HepG2 (cell line): ENCODE measurements around the gene SCIN. TPM values are rescaled to one million over a fixed set of nuclear protein-coding genes. Genes with fewer than 3 reads are reported as not detected.

Experiments
- ATAC-seq: fragments of 200-7000 bp; cut with Tn5 transposase; 3 replicates; pipeline ENCODE4 v1.9.1; 2020; ENCODE audit warnings: mild to moderate bottlenecking, moderate library complexity
- BruUV-seq: library from RNA; stranded (reverse); fragments of 400-500 nt; replicated peaks from 2 replicates; lab custom pipeline; 2021; lab: Mats Ljungman, UMichigan
- CTCF ChIA-PET: fragments of 300-600 bp; formaldehyde crosslinking; extraction: SDS; loops from one replicate; lab custom pipeline; 2021; ENCODE audit warnings: low total read pairs, inconsistent platforms, low intra/inter-chr PET ratio; lab: Yijun Ruan, JAX
- POLR2A ChIA-PET: fragments of 350-600 bp; sonication (Branson Sonifier 250); formaldehyde crosslinking; loops from one replicate; lab custom pipeline; 2020; ENCODE audit warnings: antibody characterized with exemption, inconsistent platforms; lab: Yijun Ruan, JAX
- DNase-seq: peaks from one replicate; pipeline ENCODE4 v3.0.0-alpha.2; 2015; ENCODE audit warnings: low spot score
- FAIRE-seq: peaks from 3 replicates; lab custom pipeline; 2011; peaks lifted over from hg19 to GRCh38; lab: Jason Lieb, UNC
- H2AFZ ChIP-seq: one replicate; pipeline ENCODE4 v1.6.1; 2011; ENCODE audit warnings: low read length, inconsistent platforms
- H3K27ac ChIP-seq: fragments of 300-600 bp; 3 replicates; pipeline ENCODE4 v1.8.0; 2011; ENCODE audit warnings: mixed run types, mild to moderate bottlenecking, mixed read lengths, low read length, inconsistent platforms; ENCODE audit not compliant: insufficient read depth; ENCODE audit errors: extremely low read length
- H3K27me3 ChIP-seq, 2 experiments: fragments of 200-600 bp in 1 of 2; 2 replicates in 1 of 2; 3 replicates in 1 of 2; pipeline versions ENCODE4 v1.6.0 to v1.8.0; 2011; ENCODE audit warnings: low read length in 2 of 2, mild to moderate bottlenecking in 2 of 2, moderate library complexity in 2 of 2, inconsistent platforms in 1 of 2; ENCODE audit not compliant: insufficient read depth in 2 of 2, control insufficient read depth in 1 of 2
- H3K36me3 ChIP-seq, 2 experiments: fragments of 200-600 bp in 1 of 2; replicated peaks in 1 of 2; 2 replicates in 1 of 2; 3 replicates in 1 of 2; pipeline versions ENCODE4 v1.5.1 to v1.8.0; 2011; ENCODE audit warnings: low read length in 2 of 2, inconsistent platforms in 1 of 2; ENCODE audit not compliant: insufficient read depth in 2 of 2, control insufficient read depth in 1 of 2
- H3K4me1 ChIP-seq: 2 replicates; pipeline ENCODE4 v1.5.1; 2012; ENCODE audit warnings: low read length, inconsistent platforms; ENCODE audit not compliant: insufficient read depth
- H3K4me2 ChIP-seq: 2 replicates; pipeline ENCODE4 v1.6.0; 2011; ENCODE audit warnings: low read depth, low read length, inconsistent platforms
- H3K4me3 ChIP-seq, 3 experiments: fragments of 200-600 bp in 1 of 3; sonication (generic), shearing (Covaris generic) in 1 of 3; replicated peaks in 1 of 3; 2 replicates each; pipeline ENCODE4 v1.5.1; 2011 to 2016; ENCODE audit warnings: low read length in 3 of 3, inconsistent platforms in 2 of 3, low read depth in 2 of 3, mild to moderate bottlenecking in 2 of 3, control low read depth in 1 of 3, mixed read lengths in 1 of 3; ENCODE audit not compliant: insufficient read depth in 1 of 3
- H3K79me2 ChIP-seq: one replicate; pipeline ENCODE4 v1.6.1; 2011; ENCODE audit warnings: low read length, inconsistent platforms; ENCODE audit not compliant: insufficient read depth
- H3K9ac ChIP-seq: 2 replicates; pipeline ENCODE4 v1.6.0; 2011; ENCODE audit warnings: mild to moderate bottlenecking, low read depth, low read length, inconsistent platforms; ENCODE audit not compliant: insufficient read depth
- H3K9me3 ChIP-seq: 2 replicates; pipeline ENCODE4 v1.5.1; 2012; ENCODE audit warnings: mild to moderate bottlenecking, low read length
- H4K20me1 ChIP-seq: 2 replicates; pipeline ENCODE4 v1.6.0; 2011; ENCODE audit warnings: inconsistent platforms, mild to moderate bottlenecking, low read length, moderate library complexity; ENCODE audit not compliant: insufficient read depth
- CTCF ChIP-seq: sonication (generic); formaldehyde crosslinking; IDR thresholded peaks from 2 replicates; pipeline ENCODE4 v1.5.0; 2020; ENCODE audit warnings: mild to moderate bottlenecking, missing genetic modification reagents, moderate library complexity
- FUBP1 ChIP-seq: sonication (generic); formaldehyde crosslinking; IDR thresholded peaks from 2 replicates; pipeline ENCODE4 v1.5.1; 2020; ENCODE audit warnings: missing genetic modification reagents, mild to moderate bottlenecking, borderline replicate concordance
- MAZ ChIP-seq, 2 experiments: sonication (generic) in 1 of 2; formaldehyde crosslinking in 1 of 2; IDR thresholded peaks; 2 replicates each; pipeline versions ENCODE4 v1.5.0 to v1.6.1; 2012 to 2020; ENCODE audit warnings: low read depth in 2 of 2, mild to moderate bottlenecking in 2 of 2, borderline replicate concordance in 1 of 2, improper control_type of control experiment in 1 of 2, low read length in 1 of 2, missing genetic modification reagents in 1 of 2, moderate library complexity in 1 of 2
- POLR2AphosphoS5 ChIP-seq: IDR thresholded peaks from 2 replicates; pipeline ENCODE4 v1.6.1; 2012; ENCODE audit warnings: low read depth, low read length
- REPIN1 ChIP-seq: sonication (generic); formaldehyde crosslinking; IDR thresholded peaks from 2 replicates; pipeline ENCODE4 v1.8.0; 2022; ENCODE audit warnings: missing genetic modification reagents, low read depth, mild to moderate bottlenecking, borderline replicate concordance
- RFX1 ChIP-seq: fragments of 450-650 bp; IDR thresholded peaks from 2 replicates; pipeline ENCODE4 v1.6.1; 2017
- ZMYM3 ChIP-seq: sonication (generic); formaldehyde crosslinking; IDR thresholded peaks from 2 replicates; pipeline ENCODE4 v1.5.1; 2020; ENCODE audit warnings: mild to moderate bottlenecking, missing genetic modification reagents
- ZNF326 ChIP-seq: sonication (generic); formaldehyde crosslinking; IDR thresholded peaks from 2 replicates; pipeline ENCODE4 v1.4.0; 2020; ENCODE audit warnings: missing genetic modification reagents, borderline replicate concordance
- ZNF451 ChIP-seq: sonication (generic); formaldehyde crosslinking; IDR thresholded peaks from 2 replicates; pipeline ENCODE4 v1.5.0; 2020; ENCODE audit warnings: mild to moderate bottlenecking, missing genetic modification reagents
- ZNF7 ChIP-seq: IDR thresholded peaks from 2 replicates; pipeline ENCODE4 v1.6.1; 2016; ENCODE audit warnings: missing biosample characterization, missing genetic modification reagents
- ZNF709 ChIP-seq: sonication (generic); formaldehyde crosslinking; IDR thresholded peaks from 2 replicates; pipeline ENCODE4 v1.5.0; 2020; ENCODE audit warnings: mild to moderate bottlenecking, missing genetic modification reagents
- ZNF780A ChIP-seq: sonication (generic); formaldehyde crosslinking; IDR thresholded peaks from 2 replicates; pipeline ENCODE4 v1.8.0; 2022; ENCODE audit warnings: mild to moderate bottlenecking, missing genetic modification reagents, moderate library complexity
- WGBS: methylation state at CpG from one replicate; pipeline ENCODE4 v1.1.6; 2017; ENCODE audit warnings: low lambda C conversion rate; 5-methylcytosine and 5-hydroxymethylcytosine counted together
- in situ Hi-C: cut with HindIII; loops from 2 replicates; pipeline ENCODE4 v1.10.0; 2017; ENCODE audit warnings: low pct_unique_long_range_greater_than_20kb; ENCODE audit not compliant: extremely low pct_ligation_motif_present
- intact Hi-C: fragments of 100-400 bp; cut with micrococcal nuclease; formaldehyde crosslinking; loops from one replicate; pipeline ENCODE4 v1.10.0; 2022; ENCODE audit not compliant: unreplicated experiment
- polyA plus RNA-seq, 8 experiments: library from polyadenylated mRNA; depleted of rRNA in 3 of 8; stranded (reverse) in 7 of 8; unstranded in 1 of 8; fragments of >200 nt; fragmentation: Illumina TruSeq in 4 of 8; extraction: Trizol in 4 of 8; gene quantifications; 2 replicates each; pipeline versions ENCODE4 v1.2.1 to v1.2.3, GENCODE V29; 2011 to 2016; ENCODE audit warnings: low read depth in 4 of 8, missing spikeins in 1 of 8, mixed read lengths in 1 of 8; ENCODE audit not compliant: insufficient read depth in 1 of 8
- total RNA-seq, 5 experiments: library from RNA; depleted of rRNA; stranded (reverse); fragments of >200 nt; fragmentation: Illumina TruSeq; extraction: Trizol; gene quantifications; 2 replicates each; pipeline ENCODE4 v1.2.3, GENCODE V29; 2016; ENCODE audit warnings: low read depth in 1 of 5

SCIN gene
- total and polyA plus RNA-seq, 2 of the 13 experiments (the other 11 are each of a cell fraction or from before 2014, with no cell fraction given), result not detected

- 88% methylated on average over 4 of the region's 4 CpGs for WGBS
- Histone ChIP-seq H3K36me3 (no peaks in the 10 kb centered on the region), H3K79me2 (no peaks in the 10 kb centered on the region), H3K27me3 (no peaks in the 10 kb centered on the region; a peak in 1 of 5 replicates), H3K4me1 (no peaks in the 10 kb centered on the region), H2AFZ (no peak overlapping the region), H4K20me1 (no peaks in the 10 kb centered on the region), H3K4me3 (no peak overlapping the region), H3K4me2 (no peak overlapping the region), H3K9me3 (peaks cover 6% of the 10 kb centered on the region; the same call in 1 of the 2 replicates), H3K9ac (no peak overlapping the region), H3K27ac (no peak overlapping the region)
- POLR2A ChIA-PET, result no interaction called here
- intact Hi-C loops, result no loop called here
- FAIRE-seq, result no peak
- BruUV-seq, result no TSS peak
- no peak for DNase-seq
- no peak for ATAC-seq
- in situ Hi-C loops, result no loop called here
- TF ChIP-seq ZNF451 (CRISPR knock-in tag) (no peak), ZNF780A (CRISPR knock-in tag) (no peak), REPIN1 (CRISPR knock-in tag) (no peak), ZMYM3 (CRISPR knock-in tag) (no peak), ZNF709 (no peak), POLR2AphosphoS5 (no peak), RFX1 (no peak), FUBP1 (CRISPR knock-in tag) (no peak), MAZ (IDR thresholded peaks at IDR 0.05; ENCODE audit: borderline replicate concordance, low read depth, low read length) (no peak), MAZ (CRISPR knock-in tag; IDR thresholded peaks at IDR 0.05; ENCODE audit: low read depth) (no peak), CTCF (CRISPR knock-in tag) (no peak), ZNF7 (CRISPR knock-in tag) (no peak), ZNF326 (CRISPR knock-in tag) (no peak)
- CTCF ChIA-PET, result no interaction called here
These were observed 135.4 kb downstream of the SCIN start for GRCh38 chr7:12705878-12706277.
